HEK293 (cell line): ENCODE data around the gene CNPY1.

Experiments
- CTCF ChIA-PET: fragments of 350-600 bp; formaldehyde crosslinking; extraction: SDS; loops from one replicate; lab custom pipeline; 2021; ENCODE audit warnings: antibody characterized with exemption; lab: Yijun Ruan, JAX
- POLR2A ChIA-PET: fragments of 300-600 bp; formaldehyde crosslinking; extraction: SDS; loops from one replicate; lab custom pipeline; 2020; ENCODE audit warnings: antibody characterized with exemption, inconsistent platforms; lab: Yijun Ruan, JAX
- H3K27ac ChIP-seq: fragments of 200-500 bp; sonication (Bioruptor generic); 2 replicates; pipeline ENCODE4 v1.5.1; 2014; ENCODE audit warnings: low read depth, low read length, control low read depth, inconsistent platforms; ENCODE audit errors: extremely low read depth
- H3K36me3 ChIP-seq, 2 experiments: fragments of 200-500 bp in 1 of 2; sonication (Bioruptor generic) in 1 of 2; 1 replicate in 1 of 2; 2 replicates in 1 of 2; pipeline ENCODE4 v1.5.1; 2014 to 2017; ENCODE audit warnings: inconsistent platforms in 2 of 2, low read length in 2 of 2; ENCODE audit not compliant: control insufficient read depth in 2 of 2, insufficient read depth in 1 of 2
- H3K4me1 ChIP-seq: fragments of 200-500 bp; sonication (Bioruptor generic); 2 replicates; pipeline ENCODE4 v1.5.1; 2014; ENCODE audit warnings: mild to moderate bottlenecking, low read length, inconsistent platforms; ENCODE audit not compliant: control insufficient read depth, insufficient read depth
- H3K4me3 ChIP-seq: 2 replicates; pipeline ENCODE4 v1.5.1; 2011; ENCODE audit warnings: low read depth, mild to moderate bottlenecking, control low read depth, low read length, moderate library complexity
- H3K9me3 ChIP-seq: fragments of 200-500 bp; sonication (Bioruptor generic); 2 replicates; pipeline ENCODE4 v1.5.1; 2014; ENCODE audit warnings: low read depth, low read length, inconsistent platforms; ENCODE audit not compliant: control insufficient read depth, insufficient read depth
- GFI1B ChIP-seq: fragments of 450-650 bp; formaldehyde crosslinking; IDR thresholded peaks from 2 replicates; pipeline ENCODE4 v1.5.1; 2016; ENCODE audit warnings: missing biosample characterization, missing genetic modification characterization
- KLF1 ChIP-seq: fragments of 450-650 bp; formaldehyde crosslinking; IDR thresholded peaks from 2 replicates; pipeline ENCODE4 v1.5.1; 2016; ENCODE audit warnings: missing biosample characterization, missing genetic modification characterization
- MYNN ChIP-seq: fragments of 450-650 bp; formaldehyde crosslinking; IDR thresholded peaks from 2 replicates; pipeline ENCODE4 v1.5.1; 2016; ENCODE audit warnings: missing biosample characterization, missing genetic modification characterization, borderline replicate concordance
- SCRT1 ChIP-seq: fragments of 450-650 bp; formaldehyde crosslinking; IDR thresholded peaks from 2 replicates; pipeline ENCODE4 v1.5.1; 2016; ENCODE audit warnings: missing biosample characterization, missing genetic modification characterization, borderline replicate concordance
- TRIM28 ChIP-seq: IDR thresholded peaks from 2 replicates; pipeline ENCODE4 v1.6.1; 2011; ENCODE audit warnings: low read length, control low read depth, borderline replicate concordance
- ZBTB17 ChIP-seq: fragments of 450-650 bp; formaldehyde crosslinking; IDR thresholded peaks from 2 replicates; pipeline ENCODE4 v1.5.1; 2016; ENCODE audit warnings: missing biosample characterization, missing genetic modification characterization
- ZIC2 ChIP-seq: fragments of 450-650 bp; formaldehyde crosslinking; IDR thresholded peaks from 2 replicates; pipeline ENCODE4 v1.5.1; 2016; ENCODE audit warnings: missing biosample characterization, missing genetic modification characterization
- ZNF16 ChIP-seq: fragments of 450-650 bp; formaldehyde crosslinking; IDR thresholded peaks from 2 replicates; pipeline ENCODE4 v1.5.1; 2016; ENCODE audit warnings: low read depth, missing biosample characterization, missing genetic modification characterization
- ZNF174 ChIP-seq: fragments of 450-650 bp; formaldehyde crosslinking; IDR thresholded peaks from 2 replicates; pipeline ENCODE4 v1.5.0; 2017; ENCODE audit warnings: missing biosample characterization, mild to moderate bottlenecking, missing genetic modification characterization
- ZNF221 ChIP-seq: fragments of 450-650 bp; formaldehyde crosslinking; IDR thresholded peaks from 2 replicates; pipeline ENCODE4 v1.5.1; 2017; ENCODE audit warnings: missing biosample characterization, missing genetic modification characterization, borderline replicate concordance
- ZNF311 ChIP-seq: fragments of 450-650 bp; formaldehyde crosslinking; IDR thresholded peaks from 2 replicates; pipeline ENCODE4 v1.5.1; 2017; ENCODE audit warnings: missing biosample characterization, missing genetic modification characterization, borderline replicate concordance
- ZNF341 ChIP-seq: fragments of 450-650 bp; formaldehyde crosslinking; IDR thresholded peaks from 2 replicates; pipeline ENCODE4; 2016; ENCODE audit warnings: low read depth, missing biosample characterization, missing genetic modification characterization
- ZNF354C ChIP-seq: fragments of 450-650 bp; formaldehyde crosslinking; IDR thresholded peaks from 2 replicates; pipeline ENCODE4 v1.5.1; 2016; ENCODE audit warnings: missing biosample characterization, missing genetic modification characterization, low read depth, borderline replicate concordance
- ZNF366 ChIP-seq: fragments of 450-650 bp; formaldehyde crosslinking; conservative IDR thresholded peaks from 2 replicates; pipeline ENCODE4 v1.5.1; 2016; ENCODE audit warnings: missing biosample characterization, missing genetic modification characterization
- ZNF394 ChIP-seq: fragments of 450-650 bp; formaldehyde crosslinking; IDR thresholded peaks from 2 replicates; pipeline ENCODE4 v1.5.1; 2016; ENCODE audit warnings: missing biosample characterization, missing genetic modification characterization, mild to moderate bottlenecking, moderate library complexity, borderline replicate concordance
- ZNF664 ChIP-seq: fragments of 450-650 bp; formaldehyde crosslinking; IDR thresholded peaks from 2 replicates; pipeline ENCODE4 v1.5.1; 2016; ENCODE audit warnings: missing biosample characterization, missing genetic modification characterization
- ZNF747 ChIP-seq: fragments of 450-650 bp; formaldehyde crosslinking; IDR thresholded peaks from 2 replicates; pipeline ENCODE4 v1.5.1; 2016; ENCODE audit warnings: missing biosample characterization, missing genetic modification characterization
- TF ChIP-seq, protein P1 (sequence below): fragments of 450-650 bp; IDR thresholded peaks from 2 replicates; pipeline ENCODE4 v1.5.1; 2018; ENCODE audit warnings: missing biosample characterization, missing genetic modification characterization

The CNPY1 gene

DNA sequence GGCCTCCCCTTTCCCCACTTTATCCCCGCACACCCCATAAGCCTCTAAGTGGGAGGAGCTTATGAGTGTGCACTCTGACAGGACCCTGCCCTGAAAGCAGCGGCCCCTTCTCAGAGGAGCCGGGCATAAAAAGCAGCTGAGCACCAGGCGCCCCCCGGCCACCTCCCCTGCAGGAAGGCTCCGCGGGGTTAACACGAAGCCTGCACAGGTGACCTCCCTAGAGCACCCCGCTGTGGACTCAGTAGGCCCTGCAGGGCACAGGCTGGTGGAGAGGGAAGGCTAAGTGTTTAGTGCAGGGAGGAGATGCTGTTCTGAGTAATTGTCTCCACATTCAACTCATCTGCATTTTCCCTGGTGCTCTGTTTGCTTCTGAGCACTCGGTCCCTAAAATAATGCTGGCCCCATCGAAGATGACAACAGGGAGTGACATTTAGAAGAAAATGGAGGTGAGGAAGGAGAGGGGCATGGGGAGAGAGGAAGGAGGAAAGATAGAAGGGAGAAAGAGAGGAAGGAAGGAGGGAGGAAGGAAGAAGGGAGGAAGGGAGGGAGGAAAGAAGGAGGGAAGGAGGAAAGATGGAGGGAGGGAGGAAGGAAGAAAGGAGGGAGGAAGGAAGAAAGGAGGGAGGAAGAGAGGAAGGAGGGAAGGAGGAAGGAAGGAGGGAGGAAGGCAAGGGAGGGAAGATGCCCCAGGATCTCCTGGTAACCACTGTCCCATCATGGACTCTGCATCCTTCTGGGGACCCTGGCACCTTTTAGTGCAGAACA lies 25.4 kb upstream of the CNPY1 start:
- TF ChIP-seq TRIM28 (no peak), ZBTB17 (tag by site-specific recombination) (no peak), ZNF341 (tag by site-specific recombination) (peak; percentile 65), ZIC2 (tag by site-specific recombination) (0 out of 2 replicates have a peak, but pooled peaks have one; percentile 27), GFI1B (no peak), ZNF366 (peak; percentile 99)
- Histone ChIP-seq H3K27ac (no peak overlapping the region), H3K4me3 (no peak overlapping the region), H3K4me1 (no peaks in the 10 kb centered on the region), H3K36me3 (no peaks in the 10 kb centered on the region), H3K9me3 (no peaks in the 10 kb centered on the region)
- CTCF ChIA-PET = interaction anchor here (0.8 kb wide), 1 partner anchor 46 kb away, joined by 4 read pairs; no protein-coding TSS in a partner anchor
- POLR2A ChIA-PET = no interaction called here

DNA sequence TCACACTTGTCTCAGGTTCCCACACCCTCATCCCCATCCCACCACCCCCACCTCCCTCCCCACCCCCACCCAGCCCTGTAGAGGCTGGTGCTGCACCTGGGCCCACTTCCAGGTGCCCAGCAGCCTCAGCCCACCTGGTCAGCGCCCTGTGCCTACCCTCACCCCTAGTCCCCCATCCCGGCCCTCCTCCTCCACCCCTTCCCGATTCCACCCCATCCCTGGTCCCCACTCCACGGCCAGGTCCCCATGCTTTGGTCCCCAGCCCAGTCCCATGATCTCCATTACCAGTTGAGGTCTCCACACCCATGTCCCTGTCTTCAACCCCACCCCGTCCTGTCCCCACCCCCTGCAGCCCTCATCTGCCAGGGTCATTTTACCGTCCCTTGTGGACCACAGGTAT lies 24.6 kb upstream of the CNPY1 start:
- H3K27ac ChIP-seq = no peak overlapping the region
- no peak overlapping the region for H3K4me3 ChIP-seq
- no peaks in the 10 kb centered on the region for H3K4me1 ChIP-seq
- TF ChIP-seq ZNF747 (no peak), ZNF221 (no peak), ZNF394 (tag by site-specific recombination) (no peak), MYNN (tag by site-specific recombination) (no peak), ZNF664 (tag by site-specific recombination) (no peak), ZNF311 (tag by site-specific recombination) (no peak)
- TF ChIP-seq, protein P1, sequence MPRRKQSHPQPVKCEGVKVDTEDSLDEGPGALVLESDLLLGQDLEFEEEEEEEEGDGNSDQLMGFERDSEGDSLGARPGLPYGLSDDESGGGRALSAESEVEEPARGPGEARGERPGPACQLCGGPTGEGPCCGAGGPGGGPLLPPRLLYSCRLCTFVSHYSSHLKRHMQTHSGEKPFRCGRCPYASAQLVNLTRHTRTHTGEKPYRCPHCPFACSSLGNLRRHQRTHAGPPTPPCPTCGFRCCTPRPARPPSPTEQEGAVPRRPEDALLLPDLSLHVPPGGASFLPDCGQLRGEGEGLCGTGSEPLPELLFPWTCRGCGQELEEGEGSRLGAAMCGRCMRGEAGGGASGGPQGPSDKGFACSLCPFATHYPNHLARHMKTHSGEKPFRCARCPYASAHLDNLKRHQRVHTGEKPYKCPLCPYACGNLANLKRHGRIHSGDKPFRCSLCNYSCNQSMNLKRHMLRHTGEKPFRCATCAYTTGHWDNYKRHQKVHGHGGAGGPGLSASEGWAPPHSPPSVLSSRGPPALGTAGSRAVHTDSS = no peak
- POLR2A ChIA-PET = no interaction called here
- H3K9me3 ChIP-seq = no peaks in the 10 kb centered on the region
- H3K36me3 ChIP-seq = no peaks in the 10 kb centered on the region
- CTCF ChIA-PET = interaction anchor here (0.8 kb wide), 1 partner anchor 47 kb away, joined by 4 read pairs; no protein-coding TSS in a partner anchor

DNA sequence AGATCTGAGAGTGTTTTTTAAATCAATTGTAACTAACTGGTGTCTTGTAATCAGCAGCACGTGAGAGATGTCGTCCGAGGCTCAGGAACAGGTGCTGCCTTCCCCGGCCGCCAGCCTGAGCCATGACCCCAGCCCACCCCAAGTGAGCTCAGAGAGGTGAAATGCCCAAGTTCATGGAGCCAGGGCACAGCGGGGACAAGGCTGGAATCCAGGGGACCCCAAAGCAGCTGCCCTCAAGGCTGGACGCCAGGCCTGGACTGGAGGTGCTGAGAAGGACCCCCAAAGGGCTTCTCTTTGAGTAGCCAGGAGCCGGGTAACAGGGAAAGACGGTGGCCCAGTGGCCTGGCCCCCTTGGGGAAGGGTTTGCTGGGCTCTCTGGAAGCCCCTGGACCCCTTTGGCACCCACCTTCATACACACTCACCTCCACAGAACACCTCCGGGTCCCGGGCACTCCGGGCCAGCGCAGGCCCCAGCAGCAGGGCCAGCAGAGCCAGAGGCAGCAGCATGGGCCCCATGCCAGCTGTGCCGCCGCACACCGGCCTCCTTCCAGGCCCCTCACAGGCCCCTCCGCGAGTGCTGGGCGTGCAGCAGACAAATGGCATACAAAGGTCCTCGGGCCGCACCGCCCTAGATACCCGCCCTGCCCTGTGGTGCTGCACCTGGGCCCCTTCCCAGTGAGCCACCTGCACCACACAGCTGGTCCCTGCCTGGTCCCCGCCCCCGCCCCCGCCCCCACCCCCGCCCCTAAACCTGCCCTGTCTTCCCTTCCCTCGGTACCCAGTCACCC lies 24.0 kb upstream of the CNPY1 start:
- Histone ChIP-seq H3K4me1 (no peaks in the 10 kb centered on the region), H3K36me3 (no peaks in the 10 kb centered on the region), H3K27ac (no peak overlapping the region), H3K4me3 (no peak overlapping the region), H3K9me3 (no peaks in the 10 kb centered on the region)
- ChIA-PET POLR2A (no interaction called here), CTCF (interaction anchor here (0.6 kb wide), 1 partner anchor 82 kb away, joined by 3 read pairs; no protein-coding TSS in a partner anchor)
- TF ChIP-seq ZNF16 (no peak), ZNF354C (tag by site-specific recombination) (no peak), SCRT1 (tag by site-specific recombination) (no peak), ZNF174 (tag by site-specific recombination) (no peak), KLF1 (tag by site-specific recombination) (peak; percentile 21; the same call in 1 of the 2 replicates)
